ENCODE results near the gene GLB1L2. TPM values are rescaled to one million over a fixed set of nuclear protein-coding genes. Genes with fewer than 3 reads are reported as not detected.

The GLB1L2 gene
- total and polyA plus RNA-seq, 8 donors, result 4.2 to 10.1 (median 6.9) TPM

DNA sequence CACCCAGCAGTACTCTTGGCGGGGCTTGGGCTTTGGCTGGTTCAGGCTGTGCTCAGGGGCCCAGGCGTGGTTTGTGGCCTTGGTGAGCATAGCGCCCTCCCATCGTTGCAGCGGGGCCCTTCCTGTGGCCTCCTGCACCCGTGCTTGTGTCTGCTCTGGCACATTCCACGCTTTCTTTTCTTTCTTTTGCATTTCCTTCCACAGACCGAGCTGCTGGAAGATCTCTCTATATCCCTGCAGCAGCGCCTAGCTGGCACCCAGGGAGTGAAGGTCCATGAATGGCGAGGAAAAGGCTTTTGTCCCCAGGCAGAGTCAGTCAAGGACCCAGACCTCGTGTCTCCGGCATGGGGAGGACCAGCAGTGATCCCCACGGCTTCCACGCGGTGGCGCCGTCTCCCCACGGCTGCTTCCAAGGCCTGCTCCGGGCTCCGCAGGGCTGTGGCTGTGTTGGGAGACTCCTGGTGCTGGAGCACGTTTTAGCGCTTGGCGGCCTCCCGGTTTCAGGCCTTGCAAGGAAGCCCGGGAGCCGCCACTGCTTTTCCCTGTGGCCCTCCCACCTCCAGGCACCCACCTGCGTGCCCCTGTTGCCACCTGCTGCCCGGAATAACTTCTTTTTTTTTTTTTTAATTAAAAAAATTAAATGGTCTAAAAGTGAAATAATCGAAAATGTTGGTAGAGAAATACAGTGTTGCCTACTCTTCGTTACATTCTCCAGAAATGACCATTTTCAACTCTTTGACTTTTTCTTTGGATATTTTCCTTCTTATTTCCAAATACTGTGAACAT, 28.5 kb downstream of the GLB1L2 start:
- Histone ChIP-seq H3K27ac (no peak overlapping the region), H3K27me3 (no peaks in the 10 kb centered on the region), H3K9me3 (no peaks in the 10 kb centered on the region), H3K36me3 (no peaks in the 10 kb centered on the region), H3K4me3 (no peak overlapping the region), H3K4me1 (no peaks in the 10 kb centered on the region)
- WGBS, 2 donors, result 29 to 31% methylated on average over 30 of the region's 30 CpGs
- intact Hi-C loops (cut with DNase I), result no loop called here
- peak; percentile 94 to 100 (median 97) for ATAC-seq
- peak; percentile 59 to 93 (median 80) for DNase-seq
- TF ChIP-seq, protein P1, sequence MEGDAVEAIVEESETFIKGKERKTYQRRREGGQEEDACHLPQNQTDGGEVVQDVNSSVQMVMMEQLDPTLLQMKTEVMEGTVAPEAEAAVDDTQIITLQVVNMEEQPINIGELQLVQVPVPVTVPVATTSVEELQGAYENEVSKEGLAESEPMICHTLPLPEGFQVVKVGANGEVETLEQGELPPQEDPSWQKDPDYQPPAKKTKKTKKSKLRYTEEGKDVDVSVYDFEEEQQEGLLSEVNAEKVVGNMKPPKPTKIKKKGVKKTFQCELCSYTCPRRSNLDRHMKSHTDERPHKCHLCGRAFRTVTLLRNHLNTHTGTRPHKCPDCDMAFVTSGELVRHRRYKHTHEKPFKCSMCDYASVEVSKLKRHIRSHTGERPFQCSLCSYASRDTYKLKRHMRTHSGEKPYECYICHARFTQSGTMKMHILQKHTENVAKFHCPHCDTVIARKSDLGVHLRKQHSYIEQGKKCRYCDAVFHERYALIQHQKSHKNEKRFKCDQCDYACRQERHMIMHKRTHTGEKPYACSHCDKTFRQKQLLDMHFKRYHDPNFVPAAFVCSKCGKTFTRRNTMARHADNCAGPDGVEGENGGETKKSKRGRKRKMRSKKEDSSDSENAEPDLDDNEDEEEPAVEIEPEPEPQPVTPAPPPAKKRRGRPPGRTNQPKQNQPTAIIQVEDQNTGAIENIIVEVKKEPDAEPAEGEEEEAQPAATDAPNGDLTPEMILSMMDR (IDR thresholded peaks at IDR 0.05), result peak; percentile 65 to 82 (median 72)
- FAIRE-seq, result no peak

DNA sequence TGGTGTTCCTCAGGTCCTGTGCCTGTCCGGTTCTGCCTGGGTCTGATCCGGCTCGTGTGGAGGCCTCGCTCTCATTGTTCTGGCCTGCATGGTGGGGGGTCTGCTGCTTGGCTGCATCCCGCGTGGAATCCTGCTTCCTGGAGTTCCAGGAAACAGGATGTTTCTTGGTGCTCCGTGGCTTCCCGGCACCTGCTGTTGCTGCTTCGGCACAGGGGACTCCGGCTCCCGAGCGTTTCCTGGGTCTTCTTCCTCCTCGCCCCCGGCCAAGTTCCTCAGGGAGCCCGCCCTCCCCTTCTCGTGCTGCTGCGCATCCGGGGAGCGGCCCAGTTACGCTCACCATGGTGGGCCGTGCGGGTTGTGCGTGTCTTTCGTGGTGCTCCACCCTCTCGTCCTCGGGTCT, 29.9 kb downstream of the GLB1L2 start:
- Histone ChIP-seq H3K36me3 (no peaks in the 10 kb centered on the region), H3K27ac (no peak overlapping the region), H3K9me3 (no peaks in the 10 kb centered on the region), H3K4me3 (no peak overlapping the region), H3K4me1 (no peaks in the 10 kb centered on the region), H3K27me3 (no peaks in the 10 kb centered on the region)
- DNase-seq (peak in 1 of 6 donors; percentile 48), FAIRE-seq (no peak), ATAC-seq (no peak)
- 86 to 87% methylated on average over 25 to 26 of the region's 26 CpGs for WGBS, 2 donors
- intact Hi-C loops (cut with DNase I), result no loop called here
- TF ChIP-seq, protein P1 (IDR thresholded peaks at IDR 0.05), result no peak

DNA sequence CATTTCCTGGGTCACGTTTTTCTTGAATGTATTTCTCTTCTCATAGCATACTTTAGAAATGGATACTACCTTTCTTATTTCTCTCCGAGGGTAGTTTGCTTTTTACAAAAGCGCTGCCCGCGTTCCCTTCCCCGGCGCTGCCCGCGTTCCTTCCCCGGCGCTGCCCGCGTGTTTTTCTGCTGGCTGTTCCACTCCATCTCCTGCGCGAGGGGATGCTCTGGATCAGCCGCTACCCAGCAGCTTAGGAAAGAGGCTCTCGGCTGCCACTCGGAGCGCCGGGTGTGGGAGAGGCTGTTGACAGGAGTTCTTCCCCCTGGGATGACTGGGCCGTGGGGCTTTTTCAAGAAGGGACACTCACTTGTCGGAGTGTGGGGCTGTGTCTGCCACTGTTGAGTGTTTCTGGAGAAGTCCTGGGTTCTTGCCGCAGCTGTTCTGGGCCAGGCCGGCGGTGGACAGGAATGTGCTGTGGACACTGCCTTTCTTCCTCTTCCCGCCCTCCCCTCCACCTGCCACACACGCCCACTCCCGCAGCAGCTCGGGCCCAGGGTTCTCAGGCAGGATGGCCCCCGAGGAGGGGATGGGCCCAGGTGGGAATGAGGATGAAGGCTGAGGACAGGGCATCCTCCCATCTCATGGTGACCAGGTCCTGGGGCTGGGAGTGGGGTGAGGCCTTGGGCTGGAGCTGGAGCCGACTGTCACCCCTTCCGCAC, 30.6 kb downstream of the GLB1L2 start:
- DNase-seq (peak in 1 of 6 donors; percentile 34), FAIRE-seq (no peak), ATAC-seq (no peak)
- Histone ChIP-seq H3K9me3 (no peaks in the 10 kb centered on the region), H3K4me3 (no peak overlapping the region), H3K27ac (no peak overlapping the region), H3K27me3 (no peaks in the 10 kb centered on the region), H3K36me3 (no peaks in the 10 kb centered on the region), H3K4me1 (no peaks in the 10 kb centered on the region)
- WGBS, 2 donors, result 89 to 92% methylated on average over 31 to 32 of the region's 32 CpGs
- intact Hi-C loops (cut with DNase I), result no loop called here
- TF ChIP-seq, protein P1 (IDR thresholded peaks at IDR 0.05), result no peak

DNA sequence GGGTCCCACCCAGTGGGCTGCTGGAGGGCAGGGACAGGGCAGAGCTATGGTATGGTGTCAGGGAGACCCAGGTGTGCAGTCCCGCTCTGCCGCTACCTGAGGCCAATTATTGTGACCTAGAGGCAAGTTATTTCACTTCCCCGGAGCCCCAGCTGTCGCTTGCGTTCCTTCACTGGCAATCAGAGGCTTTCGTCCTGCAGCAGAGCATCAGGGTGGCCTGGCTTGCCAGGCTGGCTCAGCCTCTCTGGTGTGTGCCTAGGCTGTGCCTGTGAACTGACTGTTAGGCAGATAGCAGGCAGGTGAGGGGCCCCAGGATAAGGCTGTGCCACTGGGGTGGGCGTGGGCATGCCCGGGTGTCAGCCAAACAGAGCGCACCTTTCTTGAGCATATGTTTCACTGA, 31.4 kb downstream of the GLB1L2 start:
- ATAC-seq (no peak), DNase-seq (peak in 1 of 6 donors; percentile 39), FAIRE-seq (no peak)
- H3K27me3 ChIP-seq, result no peaks in the 10 kb centered on the region
- intact Hi-C loops (cut with DNase I), result no loop called here
- no peak overlapping the region for H3K4me3 ChIP-seq
- no peaks in the 10 kb centered on the region for H3K4me1 ChIP-seq
- H3K36me3 ChIP-seq, result no peaks in the 10 kb centered on the region
- WGBS, 2 donors, result 91 to 97% methylated on average over 9 of the region's 9 CpGs
- no peaks in the 10 kb centered on the region for H3K9me3 ChIP-seq
- no peak overlapping the region for H3K27ac ChIP-seq
- TF ChIP-seq, protein P1 (IDR thresholded peaks at IDR 0.05), result no peak

DNA sequence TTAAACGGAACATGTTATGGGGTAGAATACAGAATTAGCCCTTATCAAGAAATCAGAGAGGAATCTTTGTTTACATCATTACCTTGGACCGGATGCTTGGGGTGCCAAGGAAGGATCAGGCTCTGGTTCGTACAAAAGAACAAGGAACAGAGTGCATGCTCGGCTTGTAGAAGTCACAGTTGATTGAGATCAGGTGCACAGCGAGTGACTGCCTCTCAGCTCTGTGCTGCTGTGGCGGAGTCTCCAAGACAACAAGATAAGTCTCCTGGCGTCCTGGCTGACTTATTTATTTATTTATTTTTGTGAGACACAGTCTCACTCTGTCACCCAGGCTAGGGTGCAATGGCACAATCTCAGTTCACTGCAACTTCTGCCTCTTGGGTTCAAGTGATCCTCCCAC, 31.8 kb downstream of the GLB1L2 start:
- Histone ChIP-seq H3K36me3 (no peaks in the 10 kb centered on the region), H3K4me1 (no peaks in the 10 kb centered on the region), H3K4me3 (no peak overlapping the region), H3K27me3 (no peaks in the 10 kb centered on the region), H3K9me3 (no peaks in the 10 kb centered on the region), H3K27ac (no peak overlapping the region)
- intact Hi-C loops (cut with DNase I), result no loop called here
- FAIRE-seq (no peak), DNase-seq (peak in 1 of 6 donors; percentile 9), ATAC-seq (no peak)
- TF ChIP-seq, protein P1 (IDR thresholded peaks at IDR 0.05), result no peak
- WGBS, 2 donors, result 81 to 82% methylated on average over 7 of the region's 7 CpGs

All from pancreas (tissue), 10 donors.